GM19023 (cell line): Measurements from ENCODE around the gene ZNF862.
"Not testable (repeated sequence)": the region's sequence is repeated elsewhere in the genome, so short reads cannot be mapped to it uniquely, and the experiment has no call there.

ENCODE experiments used
- ATAC-seq: cut with Tn5 transposase; IDR thresholded peaks from one replicate; pipeline ENCODE4 v1.9.1; 2021; ENCODE audit warnings: mild to moderate bottlenecking, moderate library complexity; ENCODE audit not compliant: unreplicated experiment

The ZNF862 gene

GRCh38 chr7:149824301-149824741 lies 13.9 kb upstream of the ZNF862 start:
- ATAC-seq, result no peak

GRCh38 chr7:149824748-149825566 lies 13.2 kb upstream of the ZNF862 start:
- ATAC-seq, result no peak

DNA sequence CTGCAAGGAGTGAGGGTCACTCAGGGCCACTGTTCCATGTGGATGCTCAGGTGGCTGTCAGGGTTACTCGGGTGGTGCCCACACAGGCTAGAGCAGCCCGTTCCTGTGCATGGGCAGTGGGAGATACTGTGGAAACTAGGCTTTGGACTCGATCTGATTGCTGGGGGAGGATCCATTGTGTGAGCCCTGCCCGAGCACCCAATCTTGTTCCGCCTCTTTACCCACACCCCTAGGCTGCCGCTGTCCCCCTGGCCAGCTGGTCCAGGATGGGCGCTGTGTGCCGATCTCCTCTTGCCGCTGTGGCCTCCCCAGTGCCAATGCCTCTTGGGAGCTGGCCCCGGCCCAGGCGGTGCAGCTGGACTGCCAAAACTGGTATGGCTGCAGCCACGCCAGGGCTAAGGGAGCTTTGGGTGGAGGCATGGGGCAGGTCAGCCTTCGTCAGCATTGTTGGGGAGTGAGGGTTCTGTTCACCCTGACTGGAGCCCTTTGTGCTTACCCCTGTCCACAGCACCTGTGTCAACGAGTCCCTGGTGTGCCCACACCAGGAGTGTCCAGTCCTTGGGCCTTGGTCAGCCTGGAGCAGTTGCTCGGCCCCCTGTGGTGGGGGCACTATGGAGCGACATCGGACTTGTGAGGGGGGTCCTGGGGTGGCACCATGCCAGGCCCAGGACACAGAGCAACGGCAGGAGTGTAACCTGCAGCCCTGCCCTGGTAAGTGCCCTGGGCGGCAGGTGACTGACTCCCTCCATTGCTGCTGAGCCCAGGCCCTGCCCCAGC lies 12.4 kb upstream of the ZNF862 start:
- no peak for ATAC-seq

DNA sequence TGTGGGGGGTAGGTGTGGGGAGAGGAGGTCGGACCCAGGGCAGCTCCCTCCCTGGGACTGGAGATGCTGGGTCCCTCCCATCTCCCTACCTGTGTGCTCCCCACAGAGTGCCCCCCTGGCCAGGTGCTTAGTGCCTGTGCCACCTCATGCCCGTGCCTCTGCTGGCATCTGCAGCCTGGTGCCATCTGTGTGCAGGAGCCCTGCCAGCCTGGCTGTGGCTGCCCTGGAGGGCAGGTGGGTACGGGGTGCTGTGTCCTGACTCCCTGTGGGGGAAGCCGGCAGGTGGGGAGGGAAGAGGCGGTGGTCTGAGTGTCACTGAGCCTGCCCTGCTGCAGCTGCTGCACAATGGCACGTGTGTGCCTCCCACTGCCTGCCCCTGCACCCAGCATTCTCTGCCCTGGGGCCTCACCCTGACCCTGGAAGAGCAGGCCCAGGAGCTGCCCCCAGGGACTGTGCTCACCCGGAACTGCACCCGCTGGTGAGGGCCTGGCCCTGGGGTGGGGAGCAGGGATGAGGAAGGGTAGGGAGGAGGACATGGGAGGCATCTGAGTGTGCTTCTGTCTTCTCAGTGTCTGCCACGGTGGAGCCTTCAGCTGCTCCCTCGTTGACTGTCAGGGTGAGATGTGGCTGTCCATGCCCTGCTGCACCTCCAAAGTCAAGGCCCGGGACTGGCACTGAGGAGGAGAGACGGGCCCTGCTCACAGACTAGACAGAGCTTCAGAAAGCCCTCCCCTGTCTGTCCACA lies 11.7 kb upstream of the ZNF862 start:
- ATAC-seq, result no peak

GRCh38 chr7:149827089-149827981 lies 10.8 kb upstream of the ZNF862 start:
- no peak for ATAC-seq

DNA sequence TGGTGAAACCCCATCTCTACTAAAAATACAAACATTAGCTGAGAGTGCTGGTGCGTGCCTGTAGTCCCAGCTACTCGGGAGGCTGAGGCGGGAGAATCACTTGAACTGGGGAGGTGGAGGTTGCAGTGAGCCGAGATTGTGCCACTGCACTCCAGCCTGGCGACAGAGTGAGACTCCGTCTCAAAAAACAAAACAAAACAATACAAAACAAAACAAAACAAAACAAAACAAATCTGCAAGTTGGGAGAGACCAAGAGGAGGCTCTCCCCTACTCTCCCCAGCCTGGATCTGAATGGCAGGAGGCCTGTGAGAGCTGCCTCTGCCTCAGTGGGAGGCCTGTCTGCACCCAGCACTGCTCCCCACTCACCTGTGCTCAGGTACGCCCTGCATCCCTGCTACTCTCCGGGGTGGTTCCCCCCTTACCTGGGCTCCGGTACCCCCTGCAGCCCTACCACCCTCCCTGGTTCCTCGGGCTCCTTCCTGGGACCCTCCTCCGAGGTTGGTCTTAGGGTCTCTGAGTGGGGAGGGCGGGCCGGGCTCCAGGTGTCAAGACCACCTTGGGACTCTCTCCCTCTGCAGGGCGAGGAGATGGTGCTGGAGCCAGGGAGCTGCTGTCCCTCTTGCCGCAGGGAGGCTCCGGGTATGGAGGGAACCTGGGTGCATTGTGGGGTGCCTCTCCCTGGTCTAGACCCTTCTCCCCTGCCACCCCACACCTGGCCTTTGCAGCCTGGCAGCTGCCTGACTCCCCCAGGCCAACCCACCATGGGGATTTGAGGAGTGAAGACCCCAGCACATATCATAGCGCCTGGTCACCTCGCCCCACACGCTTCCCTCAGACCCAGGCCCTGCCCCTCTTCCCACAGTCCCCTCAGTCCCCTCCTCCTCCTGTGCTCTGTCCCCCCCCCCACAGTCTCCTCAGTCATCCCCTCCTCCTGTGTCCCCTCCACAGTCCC lies 9.5 kb upstream of the ZNF862 start:
- no peak for ATAC-seq

GRCh38 chr7:149830527-149830926 lies 7.6 kb upstream of the ZNF862 start:
- ATAC-seq, result not testable (repeated sequence)

DNA sequence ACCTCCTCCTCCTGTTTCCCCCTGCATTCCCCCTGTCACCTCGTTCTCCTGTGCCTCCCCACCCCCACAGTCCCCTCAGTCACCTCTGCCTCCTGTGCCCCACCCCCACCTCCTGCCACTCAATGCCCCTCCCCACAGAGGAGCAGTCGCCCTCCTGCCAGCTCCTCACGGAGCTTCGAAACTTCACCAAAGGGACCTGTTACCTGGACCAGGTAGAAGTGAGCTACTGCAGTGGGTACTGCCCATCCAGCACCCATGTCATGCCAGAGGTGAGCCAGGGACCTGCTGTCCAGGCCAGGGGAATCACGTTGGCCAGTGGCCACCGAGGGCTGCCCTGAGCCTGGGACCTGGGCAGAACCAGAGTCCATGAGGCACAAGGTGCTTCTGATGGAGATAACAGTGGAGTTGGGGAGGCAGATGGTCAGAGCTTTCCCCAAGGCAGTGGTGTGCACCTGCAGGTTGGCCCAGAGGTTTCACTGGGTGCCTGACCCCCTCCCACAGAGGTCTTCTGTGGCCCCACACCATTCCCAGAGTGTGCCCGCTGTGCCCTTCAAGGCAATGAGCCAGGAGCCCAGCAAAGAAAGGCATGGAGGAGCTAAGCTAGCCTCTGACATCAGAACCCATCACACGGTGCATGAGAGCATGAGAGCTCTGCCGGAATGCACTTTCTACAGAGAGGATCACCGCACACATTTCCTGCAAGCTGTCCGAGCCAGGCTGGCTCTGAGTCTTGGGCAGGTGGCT lies 7.0 kb upstream of the ZNF862 start:
- no peak for ATAC-seq

DNA sequence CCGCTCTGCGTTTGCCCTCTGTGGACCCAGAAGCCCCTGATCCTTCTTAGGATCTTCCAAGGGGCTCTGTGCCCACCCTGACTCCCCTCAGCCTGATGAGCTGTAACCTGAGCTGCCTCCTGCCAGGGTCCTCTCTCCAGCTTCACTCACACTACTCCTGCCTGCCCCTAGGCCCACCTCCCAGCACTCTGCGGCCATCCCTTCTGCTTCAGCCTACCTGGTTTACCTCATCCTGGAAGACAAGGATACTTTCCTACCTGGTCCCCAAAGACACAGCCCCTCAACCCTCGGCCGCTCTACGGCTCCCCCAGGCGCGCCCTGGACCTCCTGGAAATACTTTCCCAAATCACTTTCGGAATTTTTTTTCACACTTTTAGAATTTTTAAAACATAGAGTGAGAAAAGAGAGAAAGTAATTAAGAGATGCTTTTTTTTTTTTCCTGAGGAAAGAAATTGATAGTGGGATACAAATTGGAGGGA lies 6.4 kb upstream of the ZNF862 start:
- no peak for ATAC-seq

DNA sequence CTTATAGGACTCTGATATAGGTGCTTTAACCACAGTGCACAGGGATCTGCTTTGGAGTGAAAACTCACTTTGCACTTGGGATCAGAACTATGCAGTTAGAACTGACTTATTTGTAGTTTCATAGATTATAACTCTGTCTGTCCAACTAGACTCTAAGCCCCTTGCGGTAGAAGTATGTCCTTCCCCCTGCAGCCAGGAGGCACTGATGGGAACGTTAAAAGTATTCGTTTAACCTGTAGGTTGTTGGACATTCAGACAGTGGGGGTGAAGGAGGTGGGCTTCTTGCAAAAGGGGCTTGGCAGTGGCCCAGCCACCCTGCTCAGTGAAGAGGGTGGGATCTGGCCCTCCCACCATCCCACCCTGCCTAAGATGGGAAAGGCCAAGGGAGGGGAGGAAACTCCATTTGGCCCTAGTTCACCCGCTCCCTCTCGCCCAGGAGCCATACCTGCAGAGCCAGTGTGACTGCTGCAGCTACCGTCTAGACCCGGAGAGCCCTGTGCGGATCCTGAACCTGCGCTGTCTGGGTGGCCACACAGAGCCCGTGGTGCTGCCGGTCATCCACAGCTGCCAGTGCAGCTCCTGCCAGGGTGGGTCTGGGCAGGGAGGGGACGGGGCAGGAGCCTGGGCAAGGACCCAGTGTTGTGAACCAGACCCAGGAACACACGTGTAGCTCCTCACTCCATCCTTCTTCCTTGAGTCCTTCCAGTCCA lies 5.7 kb upstream of the ZNF862 start:
- no peak for ATAC-seq

- no peak for ATAC-seq
These were observed 4.6 kb upstream of the ZNF862 start for GRCh38 chr7:149833495-149834130.

- ATAC-seq, result no peak
These were observed 3.6 kb upstream of the ZNF862 start for GRCh38 chr7:149834601-149835000.

DNA sequence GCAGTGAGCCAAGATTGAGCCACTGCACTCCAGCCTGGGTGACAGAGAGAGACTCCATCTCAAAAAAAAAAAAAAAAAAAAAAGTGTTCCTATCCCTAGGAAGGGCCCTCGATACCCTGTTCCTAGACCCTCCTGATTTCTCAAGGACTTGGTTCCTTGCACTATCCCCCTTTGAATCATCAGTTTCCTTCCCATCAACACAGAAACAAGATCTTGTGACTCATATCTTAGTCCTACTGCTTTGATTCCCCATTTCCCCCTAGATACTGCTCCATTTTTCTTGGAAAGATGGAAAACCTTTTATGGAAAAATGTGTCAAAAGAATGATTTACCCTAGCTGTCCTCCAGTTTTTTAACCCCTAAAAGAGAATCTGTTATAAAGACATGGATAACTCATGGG lies 1.7 kb upstream of the ZNF862 start:
- ATAC-seq, result no peak

- no peak for ATAC-seq
These were observed 481 bp upstream of the ZNF862 start for GRCh38 chr7:149837564-149838223.

DNA sequence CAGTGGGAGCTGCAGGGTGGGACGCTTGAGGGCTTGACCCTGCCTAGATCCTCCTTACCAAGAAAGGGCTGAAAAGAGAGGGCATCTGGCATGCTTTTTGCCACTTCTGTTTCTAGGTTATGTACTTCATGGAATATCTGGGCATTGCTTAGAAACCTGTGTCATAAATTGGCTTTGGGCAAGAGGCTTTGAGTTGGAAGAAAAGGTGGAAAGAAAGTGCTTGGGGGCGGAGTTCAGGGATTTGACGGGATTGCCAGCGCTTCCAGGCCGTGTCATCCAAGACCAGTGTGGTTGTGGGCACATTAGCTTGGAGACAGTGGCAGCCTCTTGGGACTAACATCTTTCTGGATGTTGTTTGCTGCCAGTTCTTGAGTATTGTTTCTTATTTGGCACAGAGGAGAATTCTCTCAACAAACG lies 825 bp downstream of the ZNF862 start:
- ATAC-seq, result no peak

DNA sequence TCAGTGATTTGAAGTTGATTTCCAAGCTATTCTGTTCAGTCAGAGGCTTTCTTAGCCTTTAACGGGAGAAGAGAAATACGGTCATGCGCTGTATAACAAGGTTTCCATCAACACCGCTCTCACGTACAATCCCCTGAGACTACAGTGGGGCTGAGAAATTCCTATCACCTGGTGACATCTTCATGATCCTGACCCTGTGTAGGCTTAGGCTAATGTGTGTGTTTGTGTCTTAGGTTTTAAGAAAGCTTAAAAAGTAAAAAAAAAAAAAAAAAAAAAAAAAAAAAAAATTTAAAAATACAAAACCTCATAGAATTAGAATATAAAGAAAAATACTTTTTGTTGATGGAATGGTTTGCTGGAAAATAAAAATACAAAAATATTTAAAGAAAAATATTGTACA lies 1.8 kb downstream of the ZNF862 start:
- no peak for ATAC-seq

DNA sequence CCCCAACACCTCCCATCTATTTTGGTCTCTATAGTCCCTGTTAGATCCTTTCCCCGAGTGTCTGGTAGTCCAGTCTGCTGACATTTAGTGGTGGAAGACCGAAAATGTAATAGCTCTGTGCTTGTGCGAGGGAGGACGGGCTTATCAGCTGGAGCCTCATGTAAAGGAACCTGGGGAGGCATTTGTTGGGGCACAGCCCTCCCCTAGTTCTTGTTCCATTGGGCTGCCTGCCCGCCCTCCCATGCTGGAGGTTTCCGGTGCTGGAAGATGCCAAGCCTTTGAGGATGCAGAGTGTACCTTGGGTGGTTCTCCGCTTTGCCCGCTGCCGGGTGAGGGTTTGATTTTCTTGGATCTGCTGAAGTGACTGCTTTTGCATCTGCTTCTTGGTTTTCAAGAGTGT lies 5.4 kb downstream of the ZNF862 start:
- ATAC-seq, result no peak
